ENCODE data around the gene COX7A2L. TPM values are rescaled to one million over a fixed set of nuclear protein-coding genes. Genes with fewer than 3 reads are reported as not detected.

The COX7A2L gene
- total RNA-seq, 1 donor from 2014 or later: 147 TPM

- TF ChIP-seq, protein P1, sequence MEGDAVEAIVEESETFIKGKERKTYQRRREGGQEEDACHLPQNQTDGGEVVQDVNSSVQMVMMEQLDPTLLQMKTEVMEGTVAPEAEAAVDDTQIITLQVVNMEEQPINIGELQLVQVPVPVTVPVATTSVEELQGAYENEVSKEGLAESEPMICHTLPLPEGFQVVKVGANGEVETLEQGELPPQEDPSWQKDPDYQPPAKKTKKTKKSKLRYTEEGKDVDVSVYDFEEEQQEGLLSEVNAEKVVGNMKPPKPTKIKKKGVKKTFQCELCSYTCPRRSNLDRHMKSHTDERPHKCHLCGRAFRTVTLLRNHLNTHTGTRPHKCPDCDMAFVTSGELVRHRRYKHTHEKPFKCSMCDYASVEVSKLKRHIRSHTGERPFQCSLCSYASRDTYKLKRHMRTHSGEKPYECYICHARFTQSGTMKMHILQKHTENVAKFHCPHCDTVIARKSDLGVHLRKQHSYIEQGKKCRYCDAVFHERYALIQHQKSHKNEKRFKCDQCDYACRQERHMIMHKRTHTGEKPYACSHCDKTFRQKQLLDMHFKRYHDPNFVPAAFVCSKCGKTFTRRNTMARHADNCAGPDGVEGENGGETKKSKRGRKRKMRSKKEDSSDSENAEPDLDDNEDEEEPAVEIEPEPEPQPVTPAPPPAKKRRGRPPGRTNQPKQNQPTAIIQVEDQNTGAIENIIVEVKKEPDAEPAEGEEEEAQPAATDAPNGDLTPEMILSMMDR (conservative IDR thresholded peaks at IDR 0.05; ENCODE audit: low read depth, low read length): no peak
- no peak for DNase-seq (ENCODE audit: low read depth)
- H3K4me3 ChIP-seq (ENCODE audit: low read depth, low read length): no peak overlapping the region
These were observed 56.8 kb downstream of the COX7A2L start for GRCh38 chr2:42304059-42304713.

GRCh38 chr2:42303252-42303651 is 57.8 kb downstream of the COX7A2L start:
- no peak overlapping the region for H3K4me3 ChIP-seq (ENCODE audit: low read depth, low read length)
- TF ChIP-seq, protein P1 (conservative IDR thresholded peaks at IDR 0.05; ENCODE audit: low read depth, low read length): no peak
- no peak for DNase-seq (ENCODE audit: low read depth)

DNA sequence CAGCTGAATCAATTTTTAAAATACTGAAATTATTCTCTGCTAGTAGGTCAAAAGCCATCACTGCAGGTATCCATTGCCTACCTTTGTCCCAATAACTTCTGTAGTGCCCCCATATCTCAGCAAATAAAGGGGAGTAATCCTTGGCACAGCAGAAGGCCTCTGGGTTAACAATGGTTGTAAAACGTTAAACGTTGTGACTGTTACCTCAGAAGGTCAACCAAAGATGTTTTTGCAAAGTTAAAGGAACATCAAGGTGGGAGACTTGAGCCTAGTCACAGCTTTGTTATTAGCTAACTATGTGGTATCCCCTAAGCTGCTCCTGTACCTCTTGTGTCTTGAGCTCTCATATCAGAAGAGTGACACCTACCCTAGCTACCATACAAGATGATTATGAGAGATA is 60.5 kb downstream of the COX7A2L start:
- no peak overlapping the region for H3K4me3 ChIP-seq (ENCODE audit: low read depth, low read length)
- no peak for DNase-seq (ENCODE audit: low read depth)
- TF ChIP-seq, protein P1 (conservative IDR thresholded peaks at IDR 0.05; ENCODE audit: low read depth, low read length): no peak

Other genes with a start within 250 kb of the COX7A2L start
- 31.3 and 33.7 TPM in 2 replicates for gene EML4, start 191.9 kb downstream of the COX7A2L start, total RNA-seq
- not detected in 2 replicates for gene KCNG3, start 132.8 kb upstream of the COX7A2L start, total RNA-seq
- gene MTA3, start 207.4 kb upstream of the COX7A2L start, total RNA-seq: 17.8 and 20.6 TPM in 2 replicates

Measured in epithelial cell of proximal tubule (primary cell).